NCI-H1694 (cell line): Measurements from ENCODE around the gene MAST4.

ENCODE experiments used
- DNase-seq: peaks from one replicate; lab custom pipeline; 2025; lab: John Stamatoyannopoulos, UW

Gene MAST4

GRCh38 chr5:66842540-66842939, 246.3 kb downstream of the MAST4 start:
- DNase-seq, result no peak

GRCh38 chr5:66843065-66843464, 246.9 kb downstream of the MAST4 start:
- no peak for DNase-seq

- DNase-seq, result no peak
These were observed 252.8 kb downstream of the MAST4 start for GRCh38 chr5:66848749-66849641.

GRCh38 chr5:66849803-66850202, 253.6 kb downstream of the MAST4 start:
- DNase-seq, result no peak

- no peak for DNase-seq
These were observed 254.3 kb downstream of the MAST4 start for GRCh38 chr5:66850354-66851075.

- no peak for DNase-seq
These were observed 255.1 kb downstream of the MAST4 start for GRCh38 chr5:66851306-66851705.

- no peak for DNase-seq
These were observed 258.2 kb downstream of the MAST4 start for GRCh38 chr5:66854416-66854815.

GRCh38 chr5:66856041-66856805, 260.0 kb downstream of the MAST4 start:
- no peak for DNase-seq

- no peak for DNase-seq
These were observed 263.3 kb downstream of the MAST4 start for GRCh38 chr5:66859526-66859925.

GRCh38 chr5:66860199-66860975, 264.2 kb downstream of the MAST4 start:
- no peak for DNase-seq

- no peak for DNase-seq
These were observed 265.2 kb downstream of the MAST4 start for GRCh38 chr5:66861402-66861801.

GRCh38 chr5:66862020-66862419, 265.8 kb downstream of the MAST4 start:
- DNase-seq, result peak; percentile 42

- DNase-seq, result no peak
These were observed 267.3 kb downstream of the MAST4 start for GRCh38 chr5:66863243-66864170.

- DNase-seq, result no peak
These were observed 268.2 kb downstream of the MAST4 start for GRCh38 chr5:66864240-66864884.

GRCh38 chr5:66867618-66868322, 271.6 kb downstream of the MAST4 start:
- DNase-seq, result no peak

GRCh38 chr5:66869347-66869746, 273.2 kb downstream of the MAST4 start:
- DNase-seq, result no peak

GRCh38 chr5:66870708-66871107, 274.5 kb downstream of the MAST4 start:
- no peak for DNase-seq

- DNase-seq, result no peak
These were observed 275.5 kb downstream of the MAST4 start for GRCh38 chr5:66871651-66872050.

GRCh38 chr5:66872736-66873331, 276.6 kb downstream of the MAST4 start:
- no peak for DNase-seq
